ENCODE measurements around the gene LY9.
"Not testable (repeated sequence)": the region's sequence is repeated elsewhere in the genome, so short reads cannot be mapped to it uniquely, and the experiment has no call there.

LY9 gene

GRCh38 chr1:160874935-160875334 lies 79.0 kb downstream of the LY9 start:
- DNase-seq, result no peak

- DNase-seq, result not testable (repeated sequence)
Observed at GRCh38 chr1:160875591-160875990, 79.6 kb downstream of the LY9 start.

DNA sequence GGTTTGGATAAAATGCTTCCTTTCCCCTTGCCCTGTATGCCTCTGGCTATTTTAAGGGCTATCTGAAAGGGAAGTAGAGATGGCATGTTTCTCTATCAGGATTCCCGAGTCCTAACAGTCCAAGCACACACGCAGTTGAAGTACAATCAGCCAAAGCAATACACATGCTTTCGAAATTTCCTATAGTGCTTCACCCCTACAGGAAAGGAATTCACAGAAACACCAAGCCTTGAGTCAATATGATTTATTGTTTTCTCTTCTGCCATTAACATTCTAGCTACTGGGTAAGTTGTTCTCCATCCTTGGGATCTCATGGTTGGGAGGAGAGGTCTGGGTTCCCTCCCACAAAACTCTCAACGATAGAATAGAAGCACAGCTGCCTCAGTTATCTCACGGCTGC lies 80.3 kb downstream of the LY9 start:
- DNase-seq, result no peak

- DNase-seq, result no peak
Observed at GRCh38 chr1:160877221-160877620, 81.2 kb downstream of the LY9 start.
